H1 (cell line): Measurements from ENCODE around the gene PXMP4. TPM values are rescaled to one million over a fixed set of nuclear protein-coding genes. Genes with fewer than 3 reads are reported as not detected.
"Not testable (repeated sequence)": the region's sequence is repeated elsewhere in the genome, so short reads cannot be mapped to it uniquely, and the experiment has no call there.

Experiments
- CTCF ChIA-PET: fragments of 300-600 bp; sonication (Branson Sonifier 250); formaldehyde crosslinking; loops from one replicate; lab custom pipeline; 2021; ENCODE audit not compliant: partially characterized antibody; lab: Charles Lee
- POLR2A ChIA-PET: fragments of 300-600 bp; sonication (Branson Sonifier 250); formaldehyde crosslinking; loops from one replicate; lab custom pipeline; 2021; ENCODE audit warnings: inconsistent platforms; ENCODE audit not compliant: partially characterized antibody; lab: Charles Lee
- DNase-seq, 2 experiments: peaks; one replicate each; pipeline versions ENCODE4 v3.0.0 to v3.0.0-alpha.2; 2010 to 2022; ENCODE audit warnings: low spot score in 2 of 2, low read depth in 1 of 2, mixed read lengths in 1 of 2
- FAIRE-seq: peaks from 2 replicates; lab custom pipeline; 2011; peaks lifted over from hg19 to GRCh38; lab: Jason Lieb, UNC
- H2AFZ ChIP-seq: 2 replicates; pipeline ENCODE4 v1.8.1; 2012; ENCODE audit warnings: low read length, inconsistent platforms
- H2AK5ac ChIP-seq: 2 replicates; pipeline ENCODE4 v1.6.1; 2013; ENCODE audit warnings: low read depth, low read length
- H2BK120ac ChIP-seq: replicated peaks from 2 replicates; pipeline ENCODE3; 2013; ENCODE audit warnings: low read depth, low read length, inconsistent platforms
- H2BK12ac ChIP-seq: 2 replicates; pipeline ENCODE4 v1.6.1; 2013; ENCODE audit warnings: low read depth, low read length
- H2BK15ac ChIP-seq: 2 replicates; pipeline ENCODE4 v1.6.1; 2013; ENCODE audit warnings: low read length
- H2BK20ac ChIP-seq: 2 replicates; pipeline ENCODE4 v1.6.1; 2013; ENCODE audit warnings: low read length
- H2BK5ac ChIP-seq: 2 replicates; pipeline ENCODE4 v1.6.1; 2013; ENCODE audit warnings: low read depth, low read length
- H3K14ac ChIP-seq: 2 replicates; pipeline ENCODE4 v1.6.1; 2013; ENCODE audit warnings: inconsistent platforms; ENCODE audit not compliant: insufficient read length
- H3K18ac ChIP-seq: 2 replicates; pipeline ENCODE4 v1.6.1; 2013; ENCODE audit warnings: low read length; ENCODE audit errors: extremely low read depth
- H3K23ac ChIP-seq: 2 replicates; pipeline ENCODE4 v1.6.1; 2013; ENCODE audit warnings: inconsistent platforms; ENCODE audit not compliant: insufficient read length
- H3K23me2 ChIP-seq: 2 replicates; pipeline ENCODE4 v1.6.1; 2013; ENCODE audit warnings: low read depth, low read length
- H3K27ac ChIP-seq: 2 replicates; pipeline ENCODE4 v1.6.1; 2011; ENCODE audit warnings: low read depth, low read length, inconsistent platforms
- H3K27me3 ChIP-seq, 4 experiments: replicated peaks in 1 of 4; 1 replicate in 1 of 4; 2 replicates in 3 of 4; pipeline versions ENCODE4 v1.6.1 to v1.8.1; 2011 to 2013; ENCODE audit warnings: low read length in 3 of 4, mild to moderate bottlenecking in 3 of 4, inconsistent platforms in 2 of 4, mixed read lengths in 2 of 4, moderate library complexity in 1 of 4; ENCODE audit not compliant: control insufficient read depth in 3 of 4, insufficient read depth in 3 of 4; ENCODE audit errors: extremely low read depth in 1 of 4
- H3K36me3 ChIP-seq, 4 experiments: 2 replicates each; pipeline versions ENCODE4 v1.6.1 to v1.8.1; 2011 to 2013; ENCODE audit warnings: mild to moderate bottlenecking in 4 of 4, low read length in 3 of 4, moderate library complexity in 2 of 4, control low read depth in 1 of 4, inconsistent platforms in 1 of 4; ENCODE audit not compliant: insufficient read depth in 4 of 4, control insufficient read depth in 2 of 4
- H3K4ac ChIP-seq: replicated peaks from 2 replicates; pipeline ENCODE3; 2013; ENCODE audit warnings: low read length, low read depth, mixed read lengths, inconsistent platforms; ENCODE audit not compliant: insufficient read length
- H3K4me1 ChIP-seq, 4 experiments: replicated peaks in 1 of 4; 1 replicate in 1 of 4; 2 replicates in 3 of 4; pipeline versions ENCODE4 v1.6.1 to v1.8.1; 2011 to 2013; ENCODE audit warnings: low read length in 3 of 4, inconsistent platforms in 2 of 4, mixed read lengths in 1 of 4; ENCODE audit not compliant: insufficient read depth in 4 of 4, control insufficient read depth in 3 of 4
- H3K4me2 ChIP-seq, 2 experiments: 2 replicates each; pipeline versions ENCODE4 v1.6.1 to v1.8.1; 2011 to 2013; ENCODE audit warnings: low read depth in 2 of 2, low read length in 2 of 2, control low read depth in 1 of 2, inconsistent platforms in 1 of 2, mild to moderate bottlenecking in 1 of 2; ENCODE audit not compliant: insufficient read depth in 1 of 2
- H3K4me3 ChIP-seq, 4 experiments: fragments of 200-600, 300-600 bp in 1 of 4; sonication (generic), shearing (Covaris generic), sonication (Bioruptor Twin) in 1 of 4; 2 replicates each; pipeline versions ENCODE4 v1.5.1 to v1.8.1; 2011 to 2016; ENCODE audit warnings: low read length in 4 of 4, low read depth in 3 of 4, control low read depth in 2 of 4, inconsistent platforms in 2 of 4, mild to moderate bottlenecking in 2 of 4, mixed read lengths in 1 of 4, moderate library complexity in 1 of 4; ENCODE audit not compliant: insufficient read depth in 2 of 4; ENCODE audit errors: extremely low read depth in 1 of 4
- H3K56ac ChIP-seq: replicated peaks from 2 replicates; pipeline ENCODE3; 2013; ENCODE audit warnings: low read depth, mild to moderate bottlenecking, mixed read lengths, low read length, inconsistent platforms; ENCODE audit not compliant: insufficient read length
- H3K79me1 ChIP-seq: 2 replicates; pipeline ENCODE4 v1.6.1; 2013; ENCODE audit warnings: low read depth, low read length, control low read depth
- H3K79me2 ChIP-seq, 2 experiments: 2 replicates each; pipeline versions ENCODE4 v1.6.1 to v1.8.1; 2012 to 2013; ENCODE audit warnings: low read length in 2 of 2, mild to moderate bottlenecking in 2 of 2, inconsistent platforms in 1 of 2; ENCODE audit not compliant: insufficient read depth in 2 of 2, control insufficient read depth in 1 of 2
- H3K9ac ChIP-seq, 4 experiments: replicated peaks in 1 of 4; 1 replicate in 1 of 4; 2 replicates in 3 of 4; pipeline versions ENCODE4 v1.6.1 to v1.8.1; 2011 to 2013; ENCODE audit warnings: low read depth in 3 of 4, low read length in 3 of 4, control low read depth in 2 of 4, mild to moderate bottlenecking in 2 of 4, moderate library complexity in 2 of 4, inconsistent platforms in 1 of 4; ENCODE audit errors: extremely low read depth in 1 of 4
- H3K9me3 ChIP-seq, 2 experiments: 2 replicates each; pipeline versions ENCODE4 v1.6.1 to v1.8.1; 2012 to 2013; ENCODE audit warnings: mild to moderate bottlenecking in 2 of 2, moderate library complexity in 2 of 2, control low read depth in 1 of 2, inconsistent platforms in 1 of 2, low read depth in 1 of 2, low read length in 1 of 2, mixed read lengths in 1 of 2; ENCODE audit not compliant: insufficient read depth in 2 of 2
- H4K20me1 ChIP-seq, 2 experiments: replicated peaks in 1 of 2; 2 replicates each; pipeline versions ENCODE3 to v1.8.1; 2011 to 2013; ENCODE audit warnings: inconsistent platforms in 2 of 2, low read length in 2 of 2, mild to moderate bottlenecking in 1 of 2; ENCODE audit not compliant: insufficient read depth in 2 of 2, control insufficient read depth in 1 of 2
- H4K5ac ChIP-seq: 2 replicates; pipeline ENCODE4 v1.6.1; 2013; ENCODE audit warnings: low read length, low read depth, mixed read lengths, inconsistent platforms; ENCODE audit not compliant: insufficient read length
- H4K8ac ChIP-seq: 2 replicates; pipeline ENCODE4 v1.8.0; 2013; ENCODE audit warnings: mild to moderate bottlenecking, moderate library complexity, low read length, inconsistent platforms; ENCODE audit not compliant: insufficient read depth; ENCODE audit errors: extremely low read depth
- H4K91ac ChIP-seq: replicated peaks from 2 replicates; pipeline ENCODE3; 2013; ENCODE audit warnings: low read length, mixed read lengths, inconsistent platforms; ENCODE audit not compliant: insufficient read length
- KDM1A ChIP-seq: fragments of 200-600, 300-600 bp; sonication (generic); IDR thresholded peaks from 2 replicates; pipeline ENCODE4 v1.7.1; 2016; ENCODE audit warnings: mild to moderate bottlenecking, low read length, borderline replicate concordance
- POLR2A ChIP-seq, 2 experiments: IDR thresholded peaks; 1 replicate in 1 of 2; 2 replicates in 1 of 2; pipeline ENCODE4 v1.6.1; 2011; ENCODE audit warnings: low read depth in 2 of 2, low read length in 2 of 2, mild to moderate bottlenecking in 2 of 2; ENCODE audit errors: control extremely low read depth in 1 of 2
- POU5F1 ChIP-seq: IDR thresholded peaks from 2 replicates; pipeline ENCODE4 v1.6.1; 2011; ENCODE audit warnings: low read depth, mild to moderate bottlenecking, low read length, moderate library complexity
- SAP30 ChIP-seq: fragments of 300-600 bp; sonication (generic); IDR thresholded peaks from 2 replicates; pipeline ENCODE4 v1.7.1; 2012; ENCODE audit warnings: low read length, moderate library complexity, mild to moderate bottlenecking, inconsistent platforms; ENCODE audit not compliant: insufficient read depth, insufficient replicate concordance
- TCF12 ChIP-seq: IDR thresholded peaks from 2 replicates; pipeline ENCODE4 v1.6.1; 2011; ENCODE audit warnings: low read depth, mild to moderate bottlenecking, low read length
- WGBS, 2 experiments: shearing (Covaris generic) in 1 of 2; methylation state at CpG; one replicate each; pipeline versions ENCODE4 v1.1.6 to v1.1.7; 2013 to 2015; ENCODE audit warnings: low lambda C conversion rate in 2 of 2, mixed read lengths in 2 of 2, inconsistent platforms in 1 of 2, low coverage in 1 of 2, missing lambda C conversion rate in 1 of 2; ENCODE audit not compliant: insufficient replicate concordance in 2 of 2, insufficient coverage in 1 of 2, insufficient read length in 1 of 2; ENCODE audit errors: extremely low coverage in 1 of 2, missing lambda C conversion rate in 1 of 2; 5-methylcytosine and 5-hydroxymethylcytosine counted together
- polyA plus RNA-seq, 7 experiments: library from polyadenylated mRNA; depleted of rRNA in 3 of 7; stranded (reverse) in 5 of 7; unstranded in 2 of 7; fragments of >200 nt in 5 of 7; fragments of 200-250 nt in 2 of 7; gene quantifications; 1 replicate in 5 of 7; 2 replicates in 1 of 7; 4 replicates in 1 of 7; pipeline versions ENCODE4 v1.2.1 to v1.2.3, GENCODE V29; 2011 to 2013; ENCODE audit warnings: missing spikeins in 2 of 7, mixed read lengths in 2 of 7
- total RNA-seq: library from RNA; stranded (reverse); fragmentation: NEBNext Ultra II Directional; extraction: Animal tissue kit (Norgen Biotek cat#: 25700); gene quantifications from 2 replicates; pipeline ENCODE4 v1.2.1, GENCODE V29; 2021

PXMP4 gene
- total and polyA plus RNA-seq, 2 of the 8 experiments (the other 6 are each of a cell fraction or from before 2014, with no cell fraction given) = 3.3 to 3.4 TPM

GRCh38 chr20:33701629-33702450, 18.3 kb downstream of the PXMP4 start (continued):
- no peak for TF ChIP-seq SAP30
- no peak for TF ChIP-seq KDM1A
- no peak for TF ChIP-seq POU5F1
- TF ChIP-seq TCF12 = no peak
- TF ChIP-seq POLR2A (IDR thresholded peaks at IDR 0.05; ENCODE audit: control extremely low read depth in 1 of 2, low read depth in 2 of 2, low read length in 2 of 2) = no peak

- H2BK15ac ChIP-seq, H4K20me1 ChIP-seq, H2BK20ac ChIP-seq, H3K79me1 ChIP-seq, H3K27me3 ChIP-seq, H3K4me2 ChIP-seq, H2BK5ac ChIP-seq, H4K5ac ChIP-seq, H4K8ac ChIP-seq, DNase-seq, H3K79me2 ChIP-seq, H2AK5ac ChIP-seq, POLR2A ChIA-PET, H3K4ac ChIP-seq, H4K91ac ChIP-seq, H3K4me1 ChIP-seq, H2AFZ ChIP-seq, H3K14ac ChIP-seq, H3K18ac ChIP-seq, H3K4me3 ChIP-seq, H3K36me3 ChIP-seq, H3K27ac ChIP-seq, FAIRE-seq, H3K56ac ChIP-seq, H2BK12ac ChIP-seq, H3K23me2 ChIP-seq, H3K23ac ChIP-seq, H2BK120ac ChIP-seq, H3K9ac ChIP-seq: not testable (repeated sequence)
- CTCF ChIA-PET = interaction anchor here (0.6 kb wide), 1 partner anchor 35 kb away, joined by 3 read pairs; no protein-coding TSS in a partner anchor
- 93% methylated on average over 29 of the region's 45 CpGs; no CpG with 5 or more reads in 1 of the 2 experiments for WGBS, 2 experiments
- peaks cover 5 to 29% of the 10 kb centered on the region in 2 experiments; a peak in 2 of 4 replicates for H3K9me3 ChIP-seq
Measured at GRCh38 chr20:33700696-33701441, 19.2 kb downstream of the PXMP4 start.
